Prostate gland (tissue), 2 donors: Measurements from ENCODE around the gene REV3L. TPM values are rescaled to one million over a fixed set of nuclear protein-coding genes. Genes with fewer than 3 reads are reported as not detected.
A peak's percentile ranks its signal among the peaks of the same experiment; 100 is the strongest.

ENCODE experiments used
- DNase-seq: peaks from one replicate; pipeline ENCODE4 v3.0.0-alpha.2; 2019; ENCODE audit warnings: low spot score
- H3K27ac ChIP-seq, 2 donors: fragments of 200-600 bp; sonication (generic); 2 replicates each; pipeline ENCODE4 v1.5.1; 2017 to 2019
- H3K27me3 ChIP-seq: fragments of 200-600 bp; sonication (generic); replicated peaks from 2 replicates; pipeline ENCODE4 v1.5.1; 2019; ENCODE audit not compliant: insufficient read depth
- H3K36me3 ChIP-seq, 2 donors: fragments of 200-600 bp; sonication (generic); 1 replicate in 1 of 2; 2 replicates in 1 of 2; pipeline versions ENCODE4 v1.5.1 to v1.8.1; 2017 to 2019
- H3K4me1 ChIP-seq: fragments of 200-600 bp; sonication (generic); replicated peaks from 2 replicates; pipeline ENCODE4 v1.5.1; 2019
- H3K4me3 ChIP-seq, 2 donors: fragments of 200-600 bp; sonication (generic); 2 replicates each; pipeline ENCODE4 v1.5.1; 2017 to 2019
- H3K9me3 ChIP-seq: fragments of 200-600 bp; sonication (generic); 2 replicates; pipeline ENCODE4 v1.5.1; 2017
- POLR2A ChIP-seq: fragments of 450-650 bp; IDR thresholded peaks from one replicate; pipeline ENCODE4 v1.6.1; 2016; ENCODE audit warnings: antibody characterized with exemption, mild to moderate bottlenecking
- POLR2AphosphoS5 ChIP-seq: sonication (generic); formaldehyde crosslinking; IDR thresholded peaks from one replicate; pipeline ENCODE4 v1.6.1; 2017; ENCODE audit warnings: antibody characterized with exemption
- WGBS: methylation state at CpG from one replicate; pipeline ENCODE4 v1.1.5; 2018; 5-methylcytosine and 5-hydroxymethylcytosine counted together
- intact Hi-C: fragments of 100-400 bp; cut with DNase I; formaldehyde crosslinking; loops from one replicate; pipeline ENCODE4 v1.14.2; 2022
- total RNA-seq, 2 donors: library from RNA; depleted of rRNA; stranded (reverse); fragments of >200 nt; gene quantifications; one replicate each; pipeline ENCODE4 v1.1.0, GENCODE V29; 2016
- TF ChIP-seq, protein P1 (sequence below), 4 experiments: fragments of 200-600 bp in 2 of 4; fragments of 450-650 bp in 2 of 4; sonication (generic) in 2 of 4; IDR thresholded peaks; 1 replicate in 3 of 4; 2 replicates in 1 of 4; pipeline ENCODE4 v1.5.1; 2016 to 2019; ENCODE audit warnings: antibody characterized with exemption in 4 of 4, mild to moderate bottlenecking in 2 of 4, moderate library complexity in 2 of 4

The REV3L gene
- total RNA-seq, 2 donors from 2014 or later: 20.0 to 44.2 TPM

DNA sequence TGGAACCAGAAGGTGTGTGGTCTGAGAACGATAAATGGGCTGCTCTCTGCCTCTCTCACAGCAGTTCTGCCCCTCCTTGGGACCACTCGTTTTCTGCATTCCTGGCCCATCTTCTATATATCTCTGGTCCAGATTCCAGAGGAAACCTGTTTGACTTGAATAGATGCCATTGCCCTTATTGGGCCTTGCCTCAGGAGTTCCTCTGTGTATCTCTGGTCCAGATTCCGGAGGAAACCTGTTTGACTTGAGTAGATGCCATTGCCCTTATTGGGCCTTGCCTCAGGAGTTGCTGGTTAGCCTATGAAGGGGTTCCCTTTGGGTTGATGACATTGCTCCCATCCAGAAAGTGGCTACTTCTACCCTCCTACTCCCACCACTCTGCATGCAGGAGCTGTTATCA, 206.3 kb downstream of the REV3L start:
- no peak for DNase-seq
- no peaks in the 10 kb centered on the region for H3K9me3 ChIP-seq
- no peaks in the 10 kb centered on the region for H3K4me1 ChIP-seq
- WGBS: 75% methylated on average over 3 of the region's 3 CpGs
- intact Hi-C loops: no loop called here
- no peak overlapping the region for H3K4me3 ChIP-seq
- TF ChIP-seq POLR2A (no peak), POLR2AphosphoS5 (no peak)
- no peak overlapping the region for H3K27ac ChIP-seq
- no peaks in the 10 kb centered on the region for H3K27me3 ChIP-seq
- no peaks in the 10 kb centered on the region for H3K36me3 ChIP-seq

DNA sequence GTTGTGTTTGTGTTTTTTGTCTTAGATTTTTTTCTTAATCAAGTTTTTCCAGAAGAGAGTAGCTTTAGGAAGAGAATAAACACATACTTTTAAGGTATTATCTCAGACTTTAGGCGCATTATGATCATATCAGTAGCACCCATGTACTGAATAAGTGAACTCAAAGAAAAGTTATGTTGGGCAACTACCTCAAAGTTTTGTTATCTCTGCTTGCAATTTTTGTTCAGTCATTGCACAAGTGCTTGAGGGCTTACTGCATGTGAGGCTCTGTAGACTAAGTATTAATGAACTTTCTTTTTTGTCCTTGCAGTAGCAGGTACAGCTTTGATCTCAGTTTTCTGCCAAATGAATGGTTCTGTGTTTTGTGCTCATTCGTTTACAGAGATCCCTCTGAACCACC, 206.7 kb downstream of the REV3L start:
- H3K4me3 ChIP-seq: no peak overlapping the region
- no peaks in the 10 kb centered on the region for H3K9me3 ChIP-seq
- TF ChIP-seq POLR2A: no peak
- TF ChIP-seq POLR2AphosphoS5: no peak
- TF ChIP-seq, protein P1, sequence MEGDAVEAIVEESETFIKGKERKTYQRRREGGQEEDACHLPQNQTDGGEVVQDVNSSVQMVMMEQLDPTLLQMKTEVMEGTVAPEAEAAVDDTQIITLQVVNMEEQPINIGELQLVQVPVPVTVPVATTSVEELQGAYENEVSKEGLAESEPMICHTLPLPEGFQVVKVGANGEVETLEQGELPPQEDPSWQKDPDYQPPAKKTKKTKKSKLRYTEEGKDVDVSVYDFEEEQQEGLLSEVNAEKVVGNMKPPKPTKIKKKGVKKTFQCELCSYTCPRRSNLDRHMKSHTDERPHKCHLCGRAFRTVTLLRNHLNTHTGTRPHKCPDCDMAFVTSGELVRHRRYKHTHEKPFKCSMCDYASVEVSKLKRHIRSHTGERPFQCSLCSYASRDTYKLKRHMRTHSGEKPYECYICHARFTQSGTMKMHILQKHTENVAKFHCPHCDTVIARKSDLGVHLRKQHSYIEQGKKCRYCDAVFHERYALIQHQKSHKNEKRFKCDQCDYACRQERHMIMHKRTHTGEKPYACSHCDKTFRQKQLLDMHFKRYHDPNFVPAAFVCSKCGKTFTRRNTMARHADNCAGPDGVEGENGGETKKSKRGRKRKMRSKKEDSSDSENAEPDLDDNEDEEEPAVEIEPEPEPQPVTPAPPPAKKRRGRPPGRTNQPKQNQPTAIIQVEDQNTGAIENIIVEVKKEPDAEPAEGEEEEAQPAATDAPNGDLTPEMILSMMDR (IDR thresholded peaks at IDR 0.05): no peak
- 94% methylated on average over 2 of the region's 2 CpGs for WGBS
- intact Hi-C loops: no loop called here
- no peak for DNase-seq
- no peaks in the 10 kb centered on the region for H3K36me3 ChIP-seq
- H3K27ac ChIP-seq: no peak overlapping the region
- no peaks in the 10 kb centered on the region for H3K27me3 ChIP-seq
- H3K4me1 ChIP-seq: no peaks in the 10 kb centered on the region

DNA sequence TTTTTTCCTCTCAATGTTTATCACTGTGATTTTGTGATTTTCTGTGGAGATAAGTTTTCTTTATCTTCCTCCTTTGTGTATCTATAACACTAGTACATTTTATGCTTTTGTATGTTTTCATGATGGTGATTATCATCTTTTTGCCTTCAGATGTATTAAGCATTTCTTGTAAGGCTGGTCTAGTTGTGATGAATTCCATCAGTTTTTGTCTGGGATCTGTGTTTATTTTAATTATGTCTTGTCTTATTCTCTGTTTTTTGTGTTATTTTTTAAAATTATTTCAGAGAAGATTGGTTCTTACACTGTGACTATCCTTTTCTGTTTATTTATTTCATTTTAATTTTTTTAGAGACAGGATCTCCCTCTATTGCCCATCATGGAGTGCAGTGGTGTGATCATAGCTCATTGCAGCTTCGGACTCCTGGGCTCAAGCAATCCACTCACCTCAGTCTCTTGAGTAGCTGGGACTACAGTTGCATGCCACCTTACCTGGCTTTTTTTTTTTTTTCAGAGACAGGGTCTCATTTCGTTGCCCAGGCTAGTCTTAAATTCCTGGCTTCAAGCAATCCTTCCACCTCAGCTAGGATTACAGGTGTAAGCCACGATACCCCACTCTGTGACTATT, 208.3 kb downstream of the REV3L start:
- DNase-seq: no peak
- intact Hi-C loops: no loop called here
- Histone ChIP-seq H3K27ac (no peak overlapping the region), H3K4me1 (no peaks in the 10 kb centered on the region), H3K36me3 (no peaks in the 10 kb centered on the region), H3K4me3 (no peak overlapping the region), H3K9me3 (no peaks in the 10 kb centered on the region), H3K27me3 (no peaks in the 10 kb centered on the region)
- 99% methylated on average over 3 of the region's 3 CpGs for WGBS
- TF ChIP-seq, protein P1 (IDR thresholded peaks at IDR 0.05): no peak
- no peak for TF ChIP-seq POLR2A
- no peak for TF ChIP-seq POLR2AphosphoS5

DNA sequence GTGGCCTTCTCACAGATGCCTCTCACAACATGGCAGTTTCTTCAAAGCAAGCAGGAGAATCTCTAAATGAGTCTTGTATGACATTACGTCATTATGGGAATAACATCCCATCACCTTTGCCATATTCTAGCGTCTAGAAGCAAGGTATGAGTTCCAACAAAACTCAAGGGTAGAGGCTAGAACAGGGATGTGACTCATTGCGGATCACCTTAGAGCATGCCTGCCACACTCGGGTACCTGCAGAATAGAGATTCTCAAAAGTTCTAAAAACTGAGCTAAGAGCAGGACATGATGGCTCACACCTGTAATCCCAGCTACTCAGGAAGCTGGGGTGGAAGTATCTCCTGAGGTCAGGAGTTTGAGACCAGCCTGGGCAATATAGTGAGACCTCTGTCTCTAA, 212.9 kb downstream of the REV3L start:
- H3K27me3 ChIP-seq: no peaks in the 10 kb centered on the region
- DNase-seq: no peak
- H3K36me3 ChIP-seq: no peaks in the 10 kb centered on the region
- H3K9me3 ChIP-seq: no peaks in the 10 kb centered on the region
- H3K4me1 ChIP-seq: no peaks in the 10 kb centered on the region
- intact Hi-C loops: no loop called here
- no peak for TF ChIP-seq POLR2AphosphoS5
- TF ChIP-seq, protein P1 (IDR thresholded peaks at IDR 0.05): no peak
- no peak for TF ChIP-seq POLR2A
- WGBS: 97% methylated on average over 4 of the region's 4 CpGs
- H3K4me3 ChIP-seq: no peak overlapping the region
- H3K27ac ChIP-seq: no peak overlapping the region

DNA sequence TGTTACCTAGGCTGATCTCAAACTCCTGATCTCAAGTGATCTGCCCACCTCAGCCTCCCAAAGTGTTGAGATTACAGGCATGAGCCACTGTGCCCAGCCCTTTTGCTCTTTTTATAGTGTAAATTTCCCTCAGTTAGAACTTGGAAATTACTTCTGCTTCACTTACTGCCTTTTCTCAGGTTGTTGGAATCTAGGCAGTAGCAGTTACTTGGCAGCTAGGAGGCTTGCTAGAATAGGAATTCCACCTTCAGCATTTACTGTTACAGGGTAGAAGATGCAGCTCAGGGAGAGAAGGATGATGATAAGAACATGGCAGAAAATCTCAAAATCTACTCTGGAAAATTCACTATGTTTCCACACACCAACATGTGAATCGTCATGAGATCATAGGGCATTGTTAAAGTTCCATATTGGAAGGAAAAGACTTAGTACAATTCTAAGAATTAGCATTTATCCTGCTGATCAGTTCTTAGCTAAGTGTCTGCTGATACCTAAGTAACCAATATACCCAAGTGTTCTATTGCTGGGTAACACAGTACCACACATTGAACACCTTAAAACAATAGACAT, 213.5 kb downstream of the REV3L start:
- DNase-seq: no peak
- H3K27ac ChIP-seq: no peak overlapping the region
- 93% methylated on average over 1 of the region's 1 CpG for WGBS
- H3K27me3 ChIP-seq: no peaks in the 10 kb centered on the region
- no peaks in the 10 kb centered on the region for H3K9me3 ChIP-seq
- H3K4me1 ChIP-seq: no peaks in the 10 kb centered on the region
- no peaks in the 10 kb centered on the region for H3K36me3 ChIP-seq
- intact Hi-C loops: no loop called here
- H3K4me3 ChIP-seq: no peak overlapping the region
- TF ChIP-seq, protein P1 (IDR thresholded peaks at IDR 0.05): peak in 1 of 4 experiments; percentile 2
- TF ChIP-seq POLR2AphosphoS5: no peak
- TF ChIP-seq POLR2A: no peak
